DOHH2 (cell line): Measurements from ENCODE around the gene MAPRE3.

Source experiments
- H3F3A ChIP-seq: fragments of 200-600 bp; sonication (generic), shearing (Covaris generic); 2 replicates; pipeline ENCODE4 v1.6.0; 2016; ENCODE audit warnings: antibody characterized with exemption, mild to moderate bottlenecking; ENCODE audit not compliant: control insufficient read depth, insufficient read depth
- H3K27ac ChIP-seq: fragments of 200-600 bp; sonication (generic); 2 replicates; pipeline ENCODE4 v1.5.1; 2014; ENCODE audit warnings: low read depth, mild to moderate bottlenecking, low read length, moderate library complexity
- H3K27me3 ChIP-seq: fragments of 200-600 bp; sonication (generic); 2 replicates; pipeline ENCODE4 v1.6.1; 2014; ENCODE audit warnings: mild to moderate bottlenecking, low read length, mixed read lengths; ENCODE audit not compliant: control insufficient read depth
- H3K36me3 ChIP-seq: fragments of 200-600 bp; sonication (generic); 2 replicates; pipeline ENCODE4 v1.6.1; 2014; ENCODE audit warnings: mild to moderate bottlenecking, low read length, moderate library complexity, mixed read lengths; ENCODE audit not compliant: control insufficient read depth
- H3K4me1 ChIP-seq: fragments of 200-600 bp; sonication (generic); 2 replicates; pipeline ENCODE4 v1.6.1; 2014; ENCODE audit warnings: mild to moderate bottlenecking, low read length, mixed read lengths; ENCODE audit not compliant: control insufficient read depth
- H3K4me2 ChIP-seq: fragments of 200-600 bp; sonication (generic); 2 replicates; pipeline ENCODE4 v1.6.0; 2014; ENCODE audit warnings: mild to moderate bottlenecking, low read length, moderate library complexity
- H3K4me3 ChIP-seq: fragments of 200-600 bp; sonication (generic); 2 replicates; pipeline ENCODE4 v1.5.1; 2014; ENCODE audit warnings: mild to moderate bottlenecking, low read length, mixed read lengths
- H3K79me2 ChIP-seq: fragments of 200-600 bp; sonication (generic); 2 replicates; pipeline ENCODE4 v1.6.1; 2014; ENCODE audit warnings: mild to moderate bottlenecking, low read length, mixed read lengths; ENCODE audit not compliant: control insufficient read depth
- H3K9me2 ChIP-seq: fragments of 200-600 bp; sonication (generic); replicated peaks from 2 replicates; pipeline ENCODE4 v1.6.1; 2014; ENCODE audit warnings: mild to moderate bottlenecking, low read length, mixed read lengths; ENCODE audit not compliant: control insufficient read depth
- H3K9me3 ChIP-seq: fragments of 200-600 bp; sonication (generic); 2 replicates; pipeline ENCODE4 v1.6.1; 2014; ENCODE audit warnings: antibody characterized with exemption, low read length, mixed read lengths; ENCODE audit not compliant: control insufficient read depth, insufficient read depth
- H4K20me1 ChIP-seq: fragments of 200-600 bp; sonication (generic); 2 replicates; pipeline ENCODE4 v1.6.0; 2014; ENCODE audit warnings: low read depth, mild to moderate bottlenecking, antibody characterized with exemption, low read length, moderate library complexity; ENCODE audit not compliant: control insufficient read depth, insufficient read depth
- EZH2phosphoT487 ChIP-seq: fragments of 200-600 bp; sonication (generic); IDR thresholded peaks from 2 replicates; pipeline ENCODE4 v1.6.1; 2017; ENCODE audit warnings: borderline replicate concordance, mild to moderate bottlenecking, antibody characterized with exemption, low read length, moderate library complexity, mixed read lengths
- TF ChIP-seq, protein P1 (sequence below): fragments of 200-600 bp; sonication (generic); IDR thresholded peaks from one replicate; pipeline ENCODE4 v1.5.1; 2014; ENCODE audit warnings: antibody characterized with exemption, mild to moderate bottlenecking, low read depth, low read length; ENCODE audit not compliant: poor library complexity, severe bottlenecking

Gene MAPRE3

DNA sequence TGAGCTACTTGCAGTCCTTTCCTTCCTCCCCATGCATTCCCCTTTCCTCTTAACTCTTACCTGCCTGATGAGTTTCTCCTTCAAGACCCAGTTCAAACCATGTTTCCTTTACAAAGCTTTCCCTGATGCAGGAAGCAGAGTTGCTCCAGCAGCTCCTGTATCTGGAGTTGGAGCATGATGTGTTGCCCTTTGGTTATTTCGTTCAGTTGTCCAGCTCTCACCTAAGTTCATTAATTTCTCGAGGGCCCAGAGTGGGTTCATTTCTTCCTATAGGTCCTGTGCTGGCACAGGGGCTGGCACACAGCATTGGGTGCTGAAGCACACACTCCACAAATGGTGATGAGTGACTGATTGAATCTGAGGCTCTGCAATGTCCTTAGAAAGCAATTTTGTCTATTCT, 39.3 kb downstream of the MAPRE3 start:
- no peak for TF ChIP-seq EZH2phosphoT487
- TF ChIP-seq, protein P1, sequence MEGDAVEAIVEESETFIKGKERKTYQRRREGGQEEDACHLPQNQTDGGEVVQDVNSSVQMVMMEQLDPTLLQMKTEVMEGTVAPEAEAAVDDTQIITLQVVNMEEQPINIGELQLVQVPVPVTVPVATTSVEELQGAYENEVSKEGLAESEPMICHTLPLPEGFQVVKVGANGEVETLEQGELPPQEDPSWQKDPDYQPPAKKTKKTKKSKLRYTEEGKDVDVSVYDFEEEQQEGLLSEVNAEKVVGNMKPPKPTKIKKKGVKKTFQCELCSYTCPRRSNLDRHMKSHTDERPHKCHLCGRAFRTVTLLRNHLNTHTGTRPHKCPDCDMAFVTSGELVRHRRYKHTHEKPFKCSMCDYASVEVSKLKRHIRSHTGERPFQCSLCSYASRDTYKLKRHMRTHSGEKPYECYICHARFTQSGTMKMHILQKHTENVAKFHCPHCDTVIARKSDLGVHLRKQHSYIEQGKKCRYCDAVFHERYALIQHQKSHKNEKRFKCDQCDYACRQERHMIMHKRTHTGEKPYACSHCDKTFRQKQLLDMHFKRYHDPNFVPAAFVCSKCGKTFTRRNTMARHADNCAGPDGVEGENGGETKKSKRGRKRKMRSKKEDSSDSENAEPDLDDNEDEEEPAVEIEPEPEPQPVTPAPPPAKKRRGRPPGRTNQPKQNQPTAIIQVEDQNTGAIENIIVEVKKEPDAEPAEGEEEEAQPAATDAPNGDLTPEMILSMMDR = no peak
- Histone ChIP-seq H3K9me3 (no peaks in the 10 kb centered on the region), H4K20me1 (no peaks in the 10 kb centered on the region), H3K27me3 (peaks cover 40% of the 10 kb centered on the region), H3K4me3 (no peak overlapping the region), H3K79me2 (no peaks in the 10 kb centered on the region), H3K4me1 (no peaks in the 10 kb centered on the region), H3K36me3 (no peaks in the 10 kb centered on the region), H3F3A (no peaks in the 10 kb centered on the region), H3K9me2 (no peaks in the 10 kb centered on the region), H3K4me2 (no peak overlapping the region), H3K27ac (no peak overlapping the region)

DNA sequence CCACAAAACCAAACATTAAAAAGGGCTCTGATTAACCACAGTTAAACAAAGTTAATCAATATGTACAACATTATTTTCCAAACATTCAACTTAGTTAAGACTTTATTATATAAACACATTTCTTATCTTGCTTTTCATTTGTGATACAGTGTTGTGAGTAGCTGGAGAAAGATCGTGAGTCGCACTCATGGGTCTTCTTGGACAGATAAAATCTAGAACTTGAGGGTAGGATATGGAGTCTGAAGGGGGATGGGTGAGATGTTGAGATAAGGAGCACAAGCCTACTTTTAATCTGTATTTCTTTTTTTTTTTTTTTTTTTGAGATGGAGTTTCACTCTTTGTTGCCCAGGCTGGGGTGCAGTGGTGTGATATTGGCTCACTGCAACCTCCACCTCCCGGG, 39.7 kb downstream of the MAPRE3 start:
- Histone ChIP-seq H3K27me3 (peaks cover 40% of the 10 kb centered on the region), H3K27ac (no peak overlapping the region), H4K20me1 (no peaks in the 10 kb centered on the region), H3K9me2 (no peaks in the 10 kb centered on the region), H3K4me2 (no peak overlapping the region), H3K4me3 (no peak overlapping the region), H3F3A (no peaks in the 10 kb centered on the region), H3K36me3 (no peaks in the 10 kb centered on the region), H3K79me2 (no peaks in the 10 kb centered on the region), H3K9me3 (no peaks in the 10 kb centered on the region), H3K4me1 (no peaks in the 10 kb centered on the region)
- TF ChIP-seq, protein P1 = no peak
- TF ChIP-seq EZH2phosphoT487 = no peak

DNA sequence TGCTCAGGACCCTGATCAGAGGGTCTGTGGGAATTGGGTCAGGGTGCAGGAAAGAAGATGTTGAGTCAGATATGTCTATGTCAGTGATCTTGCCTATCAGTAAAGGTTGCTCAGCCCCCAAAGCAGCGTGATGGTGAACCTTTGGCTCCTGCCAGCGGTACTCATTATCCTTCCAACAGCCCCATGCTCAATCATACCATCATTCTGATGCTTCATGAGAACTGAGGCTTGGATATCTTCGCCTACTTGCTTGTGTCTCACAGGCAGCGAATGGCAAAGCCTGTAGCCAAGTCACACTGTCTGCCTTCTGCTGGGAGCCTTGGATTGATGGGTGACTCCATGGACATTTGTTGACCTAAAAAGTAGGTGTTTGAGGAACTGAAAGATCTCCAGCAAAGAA, 43.3 kb downstream of the MAPRE3 start:
- H3K4me3 ChIP-seq = no peak overlapping the region
- H4K20me1 ChIP-seq = no peaks in the 10 kb centered on the region
- H3F3A ChIP-seq = no peaks in the 10 kb centered on the region
- H3K9me3 ChIP-seq = no peaks in the 10 kb centered on the region
- H3K4me2 ChIP-seq = no peak overlapping the region
- H3K9me2 ChIP-seq = no peaks in the 10 kb centered on the region
- TF ChIP-seq, protein P1 = no peak
- no peak for TF ChIP-seq EZH2phosphoT487
- no peaks in the 10 kb centered on the region for H3K79me2 ChIP-seq
- H3K36me3 ChIP-seq = no peaks in the 10 kb centered on the region
- no peaks in the 10 kb centered on the region for H3K4me1 ChIP-seq
- H3K27ac ChIP-seq = no peak overlapping the region
- H3K27me3 ChIP-seq = peaks cover 24% of the 10 kb centered on the region
